Neutrophil (primary cell): Measurements from ENCODE around the gene PGAP3.

Experiments
- H3K27ac ChIP-seq: fragments of 200-600 bp; sonication (generic); 2 replicates; pipeline ENCODE4 v1.5.1; 2016; ENCODE audit warnings: mild to moderate bottlenecking, moderate library complexity
- H3K27me3 ChIP-seq: fragments of 200-600 bp; sonication (generic); 2 replicates; pipeline ENCODE4 v1.6.0; 2016; ENCODE audit warnings: mild to moderate bottlenecking
- H3K36me3 ChIP-seq: fragments of 200-600 bp; sonication (generic); 2 replicates; pipeline ENCODE4 v1.5.1; 2017
- H3K4me1 ChIP-seq, 2 experiments: fragments of 200-600 bp in 1 of 2; sonication (generic) in 1 of 2; 1 replicate in 1 of 2; 2 replicates in 1 of 2; pipeline versions ENCODE4 v1.5.1 to v1.6.1; 2013 to 2016; ENCODE audit warnings: low read depth in 1 of 2, low read length in 1 of 2, mild to moderate bottlenecking in 1 of 2, moderate library complexity in 1 of 2; ENCODE audit not compliant: control insufficient read depth in 1 of 2, insufficient read depth in 1 of 2
- H3K4me3 ChIP-seq, 2 experiments: fragments of 200-600 bp in 1 of 2; sonication (generic) in 1 of 2; 1 replicate in 1 of 2; 2 replicates in 1 of 2; pipeline ENCODE4 v1.5.1; 2013 to 2016; ENCODE audit warnings: low read depth in 1 of 2, low read length in 1 of 2, mild to moderate bottlenecking in 1 of 2, moderate library complexity in 1 of 2
- H3K9me3 ChIP-seq: fragments of 200-600 bp; sonication (generic); 2 replicates; pipeline ENCODE4 v1.5.1; 2016
- TF ChIP-seq, protein P1 (sequence below): fragments of 200-600 bp; sonication (generic); IDR thresholded peaks from 2 replicates; pipeline ENCODE4 v1.5.1; 2016; ENCODE audit warnings: antibody characterized with exemption

The PGAP3 gene

DNA sequence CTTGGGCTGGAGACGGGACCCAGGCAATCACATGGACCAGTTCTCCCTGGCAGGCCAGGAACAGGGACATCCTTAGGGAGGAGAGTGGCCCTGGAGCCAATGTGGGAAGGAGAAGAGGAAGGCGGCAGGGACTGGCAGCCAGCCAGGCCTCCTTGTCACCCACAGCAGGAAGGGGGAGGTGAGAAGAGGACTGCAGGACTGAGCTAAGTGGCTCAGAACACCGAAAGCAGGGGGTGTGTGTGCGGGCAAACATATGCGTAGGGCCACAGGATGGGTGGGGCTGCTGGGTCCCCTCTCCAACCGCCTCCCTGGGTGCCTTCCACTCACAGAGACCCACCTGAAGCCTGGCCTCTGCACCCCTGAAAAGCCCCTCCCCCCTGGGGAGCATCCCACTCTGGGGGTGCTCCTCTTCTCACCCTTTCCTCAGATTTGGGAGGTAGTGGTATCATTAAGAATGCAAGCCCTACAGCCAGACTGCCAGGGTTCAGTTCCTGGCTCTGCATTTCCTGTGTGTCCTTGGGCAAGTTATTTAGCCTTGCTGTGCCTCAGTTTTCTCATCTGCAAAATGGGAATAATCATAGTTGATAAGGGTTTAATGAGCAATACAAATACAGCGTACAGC, 11.5 kb downstream of the PGAP3 start:
- H3K27me3 ChIP-seq, result peaks cover 20% of the 10 kb centered on the region
- no peaks in the 10 kb centered on the region for H3K9me3 ChIP-seq
- H3K27ac ChIP-seq, result no peak overlapping the region
- no peaks in the 10 kb centered on the region for H3K36me3 ChIP-seq
- H3K4me1 ChIP-seq, result no peaks in the 10 kb centered on the region
- TF ChIP-seq, protein P1, sequence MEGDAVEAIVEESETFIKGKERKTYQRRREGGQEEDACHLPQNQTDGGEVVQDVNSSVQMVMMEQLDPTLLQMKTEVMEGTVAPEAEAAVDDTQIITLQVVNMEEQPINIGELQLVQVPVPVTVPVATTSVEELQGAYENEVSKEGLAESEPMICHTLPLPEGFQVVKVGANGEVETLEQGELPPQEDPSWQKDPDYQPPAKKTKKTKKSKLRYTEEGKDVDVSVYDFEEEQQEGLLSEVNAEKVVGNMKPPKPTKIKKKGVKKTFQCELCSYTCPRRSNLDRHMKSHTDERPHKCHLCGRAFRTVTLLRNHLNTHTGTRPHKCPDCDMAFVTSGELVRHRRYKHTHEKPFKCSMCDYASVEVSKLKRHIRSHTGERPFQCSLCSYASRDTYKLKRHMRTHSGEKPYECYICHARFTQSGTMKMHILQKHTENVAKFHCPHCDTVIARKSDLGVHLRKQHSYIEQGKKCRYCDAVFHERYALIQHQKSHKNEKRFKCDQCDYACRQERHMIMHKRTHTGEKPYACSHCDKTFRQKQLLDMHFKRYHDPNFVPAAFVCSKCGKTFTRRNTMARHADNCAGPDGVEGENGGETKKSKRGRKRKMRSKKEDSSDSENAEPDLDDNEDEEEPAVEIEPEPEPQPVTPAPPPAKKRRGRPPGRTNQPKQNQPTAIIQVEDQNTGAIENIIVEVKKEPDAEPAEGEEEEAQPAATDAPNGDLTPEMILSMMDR, result no peak
- no peak overlapping the region for H3K4me3 ChIP-seq

DNA sequence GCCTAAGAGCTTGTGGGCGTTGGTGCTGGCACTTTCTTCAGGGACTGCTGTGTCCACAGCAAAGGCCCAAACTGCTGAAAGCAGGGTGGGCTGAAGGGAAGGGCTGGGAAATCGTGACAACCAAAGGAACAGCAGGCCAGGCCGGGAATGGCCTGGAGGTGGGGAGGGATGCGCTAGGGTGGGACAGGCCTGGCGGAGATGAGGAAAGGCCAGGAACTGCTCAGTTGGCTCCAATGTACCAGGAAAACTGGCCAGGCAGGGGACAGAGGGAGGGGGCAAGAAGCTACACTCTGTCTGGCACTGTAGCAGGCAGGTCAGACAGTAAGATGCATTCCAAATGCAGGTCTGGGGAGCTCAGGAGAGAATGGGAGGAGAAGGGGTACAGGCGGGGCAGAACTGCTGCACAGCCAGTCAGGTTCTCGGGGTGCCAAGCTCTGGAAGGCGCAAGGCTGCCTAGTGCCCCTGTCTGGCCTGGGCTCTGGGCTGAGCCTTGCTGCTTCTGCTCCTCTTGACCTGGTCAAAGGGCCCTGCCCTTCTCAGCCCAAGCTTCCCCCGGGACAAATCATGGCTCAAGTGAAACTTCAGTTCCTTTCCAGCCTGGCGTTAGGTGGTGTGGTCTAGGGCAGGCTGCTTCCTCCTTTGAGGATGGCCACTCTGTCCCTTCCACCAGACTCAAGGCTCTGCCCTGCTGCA, 12.3 kb downstream of the PGAP3 start:
- TF ChIP-seq, protein P1, result no peak
- Histone ChIP-seq H3K27me3 (peaks cover 28% of the 10 kb centered on the region), H3K9me3 (no peaks in the 10 kb centered on the region), H3K36me3 (no peaks in the 10 kb centered on the region), H3K4me3 (no peak overlapping the region), H3K27ac (no peak overlapping the region), H3K4me1 (no peaks in the 10 kb centered on the region)

DNA sequence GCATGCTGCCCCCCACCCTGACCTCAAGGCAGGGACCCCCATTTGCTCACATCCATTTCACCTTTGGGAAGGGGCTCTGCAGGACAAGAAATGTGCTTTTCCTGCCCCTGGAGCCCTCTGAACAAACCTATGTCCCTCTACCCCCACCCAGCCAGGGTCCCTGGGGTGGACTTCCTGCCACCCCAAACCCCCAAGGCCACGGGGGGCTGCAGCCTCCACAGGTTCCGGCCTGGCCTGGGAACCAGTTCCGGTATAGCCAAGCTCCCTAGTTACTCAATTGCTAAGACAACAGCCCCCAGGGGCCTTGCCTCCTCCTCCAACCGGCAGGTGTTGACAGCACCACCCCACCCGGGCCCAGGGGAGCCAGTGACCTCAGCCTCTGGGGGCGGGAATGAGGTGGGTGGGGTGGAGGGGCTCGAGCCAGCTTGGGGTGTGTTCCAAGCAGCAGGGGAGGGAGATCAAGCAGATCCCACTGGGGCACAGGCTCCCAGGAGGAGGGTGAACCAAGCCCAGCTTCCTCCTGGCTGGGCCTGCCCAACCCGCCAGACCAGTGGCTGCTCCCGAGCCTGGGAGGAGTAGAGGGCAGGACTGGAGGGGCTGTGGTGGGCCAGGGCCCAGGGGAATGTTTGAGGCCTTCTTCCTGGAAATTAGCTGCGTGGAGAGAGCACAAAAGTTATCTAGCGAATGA, 13.0 kb downstream of the PGAP3 start:
- peaks cover 35% of the 10 kb centered on the region for H3K27me3 ChIP-seq
- H3K27ac ChIP-seq, result no peak overlapping the region
- H3K4me3 ChIP-seq, result no peak overlapping the region
- H3K9me3 ChIP-seq, result no peaks in the 10 kb centered on the region
- TF ChIP-seq, protein P1, result no peak
- no peaks in the 10 kb centered on the region for H3K4me1 ChIP-seq
- H3K36me3 ChIP-seq, result no peaks in the 10 kb centered on the region

DNA sequence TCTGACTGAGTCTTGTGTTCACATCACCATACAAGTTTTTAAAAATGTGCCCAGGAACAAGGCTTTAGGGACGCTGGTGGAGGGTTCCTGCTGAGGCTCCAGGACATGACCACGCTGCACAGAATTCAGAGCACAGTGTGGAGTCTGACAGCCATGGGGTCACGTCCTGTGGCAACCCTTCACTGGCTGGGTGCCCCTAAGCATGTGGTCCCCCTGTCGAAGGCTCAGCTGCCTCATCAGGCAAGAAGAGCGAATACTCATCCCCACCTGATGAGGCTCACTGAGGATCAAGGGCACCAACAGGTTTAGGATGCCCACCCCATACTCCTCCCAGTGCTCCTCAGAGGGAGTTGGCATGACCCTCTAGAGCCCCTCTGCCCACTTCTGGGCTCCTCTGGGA, 13.7 kb downstream of the PGAP3 start:
- no peaks in the 10 kb centered on the region for H3K4me1 ChIP-seq
- TF ChIP-seq, protein P1, result no peak
- H3K36me3 ChIP-seq, result no peaks in the 10 kb centered on the region
- H3K27me3 ChIP-seq, result peaks cover 41% of the 10 kb centered on the region
- H3K9me3 ChIP-seq, result no peaks in the 10 kb centered on the region
- H3K4me3 ChIP-seq, result no peak overlapping the region
- H3K27ac ChIP-seq, result no peak overlapping the region

- peaks cover 48% of the 10 kb centered on the region for H3K27me3 ChIP-seq
Measured at GRCh38 chr17:39673335-39674081, 14.3 kb downstream of the PGAP3 start.

More at GRCh38 chr17:39673335-39674081, 14.3 kb downstream of the PGAP3 start:
- TF ChIP-seq, protein P1, result no peak
- Histone ChIP-seq H3K9me3 (no peaks in the 10 kb centered on the region), H3K4me1 (peaks cover under 1 to 2% of the 10 kb centered on the region in 2 experiments), H3K36me3 (no peaks in the 10 kb centered on the region), H3K4me3 (no peak overlapping the region), H3K27ac (no peak overlapping the region)
